Stimulated activated CD4-positive, alpha-beta T cell treated with anti-CD3 and anti-CD28 coated beads, Interleukin-2, amount 100 ng/mL, for 4 hours (primary cell): Measurements from ENCODE around the gene BFSP1.

ENCODE experiments used
- DNase-seq: peaks from one replicate; pipeline ENCODE4 v3.0.0-alpha.2; 2020; ENCODE audit warnings: low read depth

BFSP1 gene

DNA sequence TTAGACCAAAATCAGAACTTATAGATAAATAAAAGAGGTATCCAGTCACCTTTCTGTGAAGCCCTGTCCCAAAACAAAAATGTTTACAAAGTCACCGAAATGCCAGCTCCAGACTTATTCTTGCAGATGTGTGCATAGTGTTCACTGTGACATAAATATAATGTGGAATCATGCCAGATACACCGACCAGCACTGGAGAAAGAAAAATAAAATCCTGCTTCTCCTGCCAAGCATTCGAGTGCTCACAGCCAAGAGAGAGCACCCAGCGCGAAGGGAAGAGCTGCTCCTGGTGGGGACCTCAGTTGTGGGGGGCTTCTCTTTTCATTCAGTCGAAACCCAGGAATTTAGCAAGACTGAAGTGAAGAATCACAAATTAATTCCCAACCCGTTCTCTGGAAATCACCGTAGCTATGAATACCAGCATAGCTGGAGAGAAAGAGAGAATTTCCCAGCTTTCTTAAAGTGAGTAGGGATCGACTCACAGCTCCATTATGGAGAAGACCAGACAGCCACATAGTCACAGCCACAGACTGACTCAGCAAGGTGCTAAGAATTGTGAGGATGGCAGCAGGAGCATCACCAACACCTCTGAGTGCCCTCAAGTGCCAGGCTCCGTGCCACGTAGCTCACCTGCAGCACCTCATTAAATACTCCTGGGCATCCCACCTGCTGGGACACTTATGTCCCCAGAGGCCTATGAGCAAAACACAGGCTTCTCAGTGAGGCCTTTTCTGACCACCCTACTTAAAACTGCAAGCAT, 33.2 kb downstream of the BFSP1 start:
- DNase-seq, result no peak

DNA sequence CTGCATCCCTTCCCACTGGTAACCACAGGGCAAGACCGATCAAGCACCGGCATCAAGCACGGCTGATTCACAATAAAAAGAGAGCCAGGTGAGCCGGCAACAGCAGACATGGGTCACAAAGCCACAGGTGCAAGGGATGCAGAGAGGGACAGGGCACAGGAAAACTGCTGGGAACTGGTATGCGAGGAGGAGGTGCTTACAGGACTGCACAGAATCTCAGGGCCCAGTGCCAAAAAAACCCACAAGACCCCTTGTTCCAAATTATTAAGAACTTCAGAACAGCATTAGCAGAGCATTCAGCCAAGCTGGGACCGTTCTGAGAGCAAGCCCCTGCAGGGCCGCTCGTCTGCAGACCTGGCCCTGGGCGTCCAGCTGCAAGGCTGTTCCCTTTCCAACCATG, 35.4 kb downstream of the BFSP1 start:
- no peak for DNase-seq

DNA sequence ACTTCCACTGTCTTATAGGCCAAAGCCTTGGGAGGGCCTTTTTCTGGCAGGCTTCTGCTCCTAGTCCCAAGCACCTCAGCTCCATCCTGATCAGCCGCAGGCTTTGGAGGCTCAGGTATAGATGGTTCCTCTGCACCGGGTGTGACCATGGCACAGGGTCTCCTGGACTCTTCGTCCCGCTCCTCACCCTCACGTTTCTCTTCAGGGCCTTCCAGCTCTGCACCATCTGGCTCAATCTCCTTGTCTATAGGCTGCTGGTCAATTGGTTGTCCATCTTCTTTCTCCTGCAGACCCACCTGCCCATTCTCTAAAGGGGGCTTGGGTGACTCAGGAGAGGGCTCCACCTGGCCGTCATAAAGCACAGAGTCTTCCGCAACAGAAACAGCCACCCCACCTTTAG, 37.0 kb downstream of the BFSP1 start:
- DNase-seq, result no peak

DNA sequence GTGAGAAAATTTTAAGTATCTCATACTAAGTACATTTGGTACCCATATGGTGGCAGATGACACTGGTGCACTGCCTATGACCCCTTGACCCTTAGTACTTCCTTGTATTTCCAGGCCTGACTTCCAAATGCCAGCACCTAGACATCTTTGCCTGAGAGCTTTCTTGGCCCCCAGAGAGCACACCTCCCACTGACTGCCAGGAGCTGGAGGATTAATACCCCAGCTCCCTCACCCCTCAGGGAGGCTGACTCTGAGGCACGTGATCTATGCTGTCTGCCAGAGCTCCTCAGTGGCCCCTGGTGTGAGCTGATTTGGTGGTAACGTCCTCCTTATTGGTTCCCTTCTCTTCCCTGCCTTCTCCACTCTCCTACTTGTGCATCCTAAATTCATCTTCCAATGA, 38.0 kb downstream of the BFSP1 start:
- DNase-seq, result no peak

DNA sequence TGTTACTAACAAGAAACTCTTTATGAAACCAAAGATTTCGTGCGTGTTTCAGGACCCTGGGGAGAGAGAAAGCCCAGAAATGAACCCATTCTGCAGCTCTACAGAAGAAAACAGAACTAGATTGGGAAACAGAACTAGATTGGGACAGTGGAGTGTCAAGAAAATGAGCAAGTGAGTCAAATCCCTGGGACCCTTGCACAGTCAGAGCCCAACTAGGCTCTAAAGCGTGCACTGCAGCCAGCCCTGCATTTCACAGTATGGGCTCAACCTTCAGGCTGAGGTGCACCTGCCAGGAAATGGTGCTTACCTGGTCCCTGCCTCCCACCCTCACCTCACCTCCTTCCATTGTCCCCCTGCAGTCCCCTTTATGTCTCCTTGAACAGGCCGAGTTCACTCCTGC, 39.7 kb downstream of the BFSP1 start:
- no peak for DNase-seq

DNA sequence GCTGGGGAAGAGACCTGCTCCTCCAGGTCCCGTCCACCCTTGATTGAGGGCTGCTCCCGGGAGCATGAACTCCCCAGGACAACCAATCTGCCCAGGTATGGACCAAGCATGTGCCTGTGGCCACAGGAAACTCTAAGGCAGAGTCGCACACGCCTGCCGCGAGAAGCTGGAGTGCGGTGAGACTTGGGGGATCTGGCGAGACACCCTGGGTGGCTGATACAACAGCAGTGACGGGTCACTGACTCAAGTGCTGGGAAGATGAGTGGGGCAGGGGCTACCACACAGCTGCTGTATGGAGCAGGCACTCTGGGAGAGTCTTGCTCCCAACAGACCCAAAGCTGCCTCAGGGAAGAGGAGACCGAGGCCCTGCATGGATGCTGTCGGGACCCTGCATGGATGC, 40.1 kb downstream of the BFSP1 start:
- no peak for DNase-seq

DNA sequence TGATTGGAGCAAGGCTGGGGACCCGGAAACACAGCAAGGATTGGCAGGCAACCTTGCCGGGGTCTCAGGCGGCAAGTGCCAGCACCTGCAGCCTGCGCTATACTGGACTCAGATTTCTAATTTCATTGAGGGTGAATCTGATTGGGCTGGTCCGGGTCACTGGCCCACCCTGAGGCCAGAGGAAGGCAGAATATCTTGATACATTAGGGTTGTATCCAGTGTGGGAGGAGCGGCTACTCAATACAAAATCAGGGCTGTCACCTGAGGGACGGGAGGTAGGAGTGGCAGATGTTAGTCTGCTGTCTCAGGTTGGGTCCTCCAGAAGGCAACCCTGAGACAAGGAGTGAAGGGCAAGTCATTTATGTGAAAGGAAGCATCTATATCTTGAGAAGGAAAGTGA, 40.7 kb downstream of the BFSP1 start:
- DNase-seq, result no peak

DNA sequence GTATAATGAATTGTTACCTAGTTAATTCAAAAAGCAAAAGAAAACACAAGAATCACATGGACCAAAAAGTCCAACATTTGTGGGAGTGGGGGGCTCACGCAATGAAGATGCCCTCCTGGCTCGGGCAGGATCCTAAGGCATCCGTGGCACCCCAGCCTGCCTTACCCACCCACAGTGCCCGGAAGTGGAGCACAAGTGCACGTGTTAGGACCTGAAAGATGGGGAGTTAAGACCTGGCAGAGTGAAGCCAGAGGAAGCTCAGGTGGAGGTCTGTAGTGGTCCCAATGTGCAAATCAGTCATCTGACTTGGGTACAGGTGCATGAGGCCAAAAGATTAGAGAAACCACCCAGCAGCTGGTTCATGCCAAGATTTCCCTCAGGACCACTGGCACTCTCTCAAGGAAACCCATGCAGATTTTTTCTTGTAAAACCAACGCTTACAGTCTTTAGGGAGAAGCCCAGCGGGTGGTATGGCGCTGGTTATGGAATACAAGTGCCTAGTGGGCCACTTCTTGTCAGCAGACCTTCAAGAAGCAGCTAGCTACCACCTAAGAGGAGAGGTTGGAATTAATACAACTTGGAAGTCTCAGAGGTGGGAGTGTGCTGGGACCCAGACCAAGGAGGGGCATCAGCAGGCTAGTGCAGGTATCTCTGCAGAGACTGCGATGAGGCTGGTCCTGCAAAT, 42.1 kb downstream of the BFSP1 start:
- DNase-seq, result no peak

DNA sequence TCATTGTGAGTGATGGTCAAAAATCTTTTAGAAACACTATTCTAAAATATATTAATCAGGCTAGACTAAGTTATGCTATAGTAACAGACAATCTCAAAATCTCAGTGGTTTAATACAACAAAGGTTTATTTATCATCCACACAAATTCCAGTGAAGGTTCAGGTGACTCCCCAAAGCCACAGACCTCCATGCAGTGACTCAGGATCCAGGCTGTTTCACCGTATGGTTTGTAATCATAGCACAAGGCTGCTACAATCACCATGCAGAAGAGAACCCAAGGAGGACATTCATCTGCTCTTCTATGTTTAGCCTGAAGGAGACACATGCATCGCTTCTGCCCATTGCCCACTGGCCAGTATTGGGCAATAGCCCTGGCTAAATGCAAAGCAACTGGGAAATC, 46.2 kb downstream of the BFSP1 start:
- DNase-seq, result no peak

DNA sequence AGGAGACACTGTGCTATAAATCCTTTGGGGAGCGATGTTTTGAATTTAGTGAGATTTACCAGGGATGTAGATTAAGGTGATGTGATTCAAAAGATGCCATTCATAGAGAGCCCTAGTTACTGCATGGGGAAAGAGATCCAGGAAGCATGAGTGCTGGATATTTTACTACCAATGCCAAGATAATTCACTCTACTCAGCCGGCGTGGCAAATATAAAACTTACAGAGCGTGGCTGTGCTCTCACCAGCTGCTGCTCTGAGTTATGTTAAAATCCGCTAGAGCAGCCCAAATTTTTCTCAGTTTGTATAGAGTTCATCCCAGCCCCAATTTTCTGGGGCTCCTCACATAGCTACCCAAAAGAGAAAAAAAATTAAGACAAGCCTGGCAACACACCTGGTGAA, 48.6 kb downstream of the BFSP1 start:
- no peak for DNase-seq

DNA sequence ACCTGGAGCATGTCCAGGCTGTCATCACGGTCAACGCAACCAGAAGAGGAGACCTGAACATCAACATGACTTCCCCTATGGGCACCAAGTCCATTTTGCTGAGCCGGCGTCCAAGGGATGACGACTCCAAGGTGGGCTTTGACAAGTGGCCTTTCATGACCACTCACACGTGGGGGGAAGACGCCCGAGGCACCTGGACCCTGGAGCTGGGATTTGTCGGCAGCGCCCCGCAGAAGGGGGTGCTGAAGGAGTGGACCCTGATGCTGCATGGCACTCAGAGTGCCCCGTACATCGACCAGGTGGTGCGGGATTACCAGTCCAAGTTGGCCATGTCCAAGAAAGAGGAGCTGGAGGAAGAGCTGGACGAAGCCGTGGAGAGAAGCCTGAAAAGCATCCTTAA, 49.5 kb downstream of the BFSP1 start:
- DNase-seq, result no peak

DNA sequence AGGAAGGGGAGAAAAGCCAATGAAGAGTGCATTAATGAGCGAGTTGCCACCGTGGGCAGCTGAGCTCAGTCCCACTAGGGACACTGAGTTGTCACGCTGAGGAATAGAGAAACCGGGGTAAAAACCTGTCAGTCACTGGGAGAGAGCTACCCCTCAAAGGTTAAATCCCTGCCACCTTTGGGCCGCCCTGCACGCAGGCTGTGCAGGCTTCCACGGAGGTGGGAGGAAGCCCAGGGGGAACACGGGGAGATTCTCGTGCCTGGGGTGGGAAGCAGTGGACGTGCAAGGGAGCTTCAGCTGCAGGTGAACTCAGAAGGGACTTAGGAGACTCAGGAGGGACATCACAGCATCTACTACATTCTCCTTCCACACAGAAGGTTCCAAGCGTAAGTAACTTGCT, 50.5 kb downstream of the BFSP1 start:
- no peak for DNase-seq

DNA sequence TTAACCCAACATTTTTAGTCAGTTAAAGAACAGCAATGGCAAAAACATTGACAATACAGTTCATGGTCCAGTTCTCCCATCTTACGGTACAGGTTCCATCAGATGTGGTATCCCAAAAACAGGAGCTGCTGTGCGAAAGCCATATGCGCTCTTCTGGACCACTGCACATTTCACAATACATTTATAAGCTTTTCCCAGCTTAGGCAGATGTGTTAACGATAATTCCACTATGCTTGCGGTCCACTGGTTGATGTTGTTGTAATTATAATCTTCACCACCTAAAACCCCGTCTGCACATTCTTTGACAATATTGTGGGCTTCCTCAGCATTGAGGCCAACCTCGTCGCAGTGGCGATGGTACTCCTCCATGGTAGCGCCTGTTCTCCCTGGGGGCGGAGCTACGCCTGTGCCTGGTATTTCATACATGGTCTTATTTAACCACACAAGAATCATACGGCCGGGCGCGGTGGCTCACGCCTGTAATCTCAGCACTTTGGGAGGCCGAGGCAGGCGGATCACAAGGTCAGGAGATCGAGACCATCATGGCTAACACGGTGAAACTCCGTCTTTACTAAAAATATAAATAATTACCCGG, 52.0 kb downstream of the BFSP1 start:
- DNase-seq, result no peak

DNA sequence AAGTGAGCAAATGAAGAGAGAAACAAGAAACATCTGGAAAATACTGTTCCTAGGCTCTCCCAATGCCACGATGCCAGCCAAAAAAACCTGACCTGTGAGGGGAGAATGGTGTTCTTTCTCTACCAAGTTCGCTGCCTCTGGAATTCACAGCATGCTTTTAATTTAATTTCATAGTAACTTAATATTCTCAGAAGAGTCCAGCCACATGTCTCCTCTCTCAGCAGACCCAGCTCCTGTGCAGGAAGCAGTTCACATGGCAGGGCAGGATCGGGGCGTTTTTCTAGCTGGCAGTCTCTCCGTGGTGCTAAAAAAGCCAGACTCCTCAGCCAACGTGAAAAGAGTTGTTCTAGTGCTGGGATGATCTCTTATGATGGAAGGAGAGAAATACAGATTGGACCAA, 57.5 kb downstream of the BFSP1 start:
- no peak for DNase-seq

DNA sequence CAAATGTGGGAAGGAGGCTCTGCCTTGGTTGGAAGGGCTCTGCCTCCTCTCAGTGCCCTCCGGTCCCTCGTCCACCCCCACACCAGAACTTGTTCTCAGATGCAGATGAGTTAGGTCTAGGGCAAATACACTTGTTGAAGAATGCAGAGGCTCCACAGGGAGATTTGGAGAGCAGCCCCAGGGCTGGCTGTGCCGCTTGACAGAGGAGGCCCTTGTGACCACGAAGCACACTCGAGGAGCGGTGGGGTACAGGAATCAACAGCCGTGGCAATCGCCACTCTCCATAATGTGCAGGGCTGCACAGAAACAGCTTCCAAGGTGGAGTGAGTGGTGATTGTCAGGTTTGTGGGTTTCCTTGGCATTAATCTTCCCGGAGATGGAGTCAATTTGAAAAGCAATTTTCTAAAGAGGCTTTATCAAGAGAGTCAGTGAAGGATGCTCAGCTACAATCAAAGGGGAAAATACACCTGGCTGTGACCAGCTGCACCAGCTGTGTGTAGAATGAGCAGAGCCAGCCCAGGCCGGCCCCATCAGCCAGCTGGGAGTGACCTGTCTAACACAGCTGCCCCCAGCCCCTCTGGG, 59.5 kb downstream of the BFSP1 start:
- no peak for DNase-seq

DNA sequence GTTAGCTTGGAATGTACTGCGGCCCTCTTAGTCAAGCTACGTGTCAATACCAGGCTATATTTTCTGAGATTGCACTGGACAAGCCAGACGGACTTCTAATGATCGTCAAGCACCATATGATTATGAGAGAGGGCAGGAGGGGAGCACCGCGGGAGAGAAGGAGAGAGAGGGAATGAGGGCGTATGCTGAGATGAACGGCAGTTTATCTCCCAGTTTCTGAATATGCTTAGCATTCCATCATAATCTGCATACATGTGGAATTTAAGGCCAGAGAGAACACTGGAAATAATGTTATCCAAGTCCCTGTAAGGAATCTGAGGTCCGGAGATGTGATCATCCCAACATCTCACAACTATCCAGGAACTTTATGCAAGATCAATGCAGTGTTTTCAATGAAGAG, 60.2 kb downstream of the BFSP1 start:
- DNase-seq, result no peak

DNA sequence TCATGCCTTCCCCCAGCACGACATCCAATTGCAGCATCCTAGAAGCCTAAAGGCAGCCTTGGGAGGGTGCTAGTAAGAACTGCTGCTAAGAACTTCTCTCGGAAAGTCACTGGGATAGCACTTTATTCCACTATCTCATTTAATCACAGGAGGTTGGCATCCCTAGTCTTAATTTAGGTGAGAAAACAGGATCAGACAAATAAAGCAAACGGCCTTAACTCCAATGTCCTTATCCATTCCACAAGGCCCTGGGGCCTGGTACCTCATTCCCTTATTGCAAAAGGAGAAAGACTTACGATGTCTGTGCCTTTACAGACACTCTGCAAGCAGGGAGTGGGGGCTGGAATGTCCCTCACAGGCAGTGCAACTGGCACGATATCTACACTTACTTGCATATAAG, 60.7 kb downstream of the BFSP1 start:
- no peak for DNase-seq

DNA sequence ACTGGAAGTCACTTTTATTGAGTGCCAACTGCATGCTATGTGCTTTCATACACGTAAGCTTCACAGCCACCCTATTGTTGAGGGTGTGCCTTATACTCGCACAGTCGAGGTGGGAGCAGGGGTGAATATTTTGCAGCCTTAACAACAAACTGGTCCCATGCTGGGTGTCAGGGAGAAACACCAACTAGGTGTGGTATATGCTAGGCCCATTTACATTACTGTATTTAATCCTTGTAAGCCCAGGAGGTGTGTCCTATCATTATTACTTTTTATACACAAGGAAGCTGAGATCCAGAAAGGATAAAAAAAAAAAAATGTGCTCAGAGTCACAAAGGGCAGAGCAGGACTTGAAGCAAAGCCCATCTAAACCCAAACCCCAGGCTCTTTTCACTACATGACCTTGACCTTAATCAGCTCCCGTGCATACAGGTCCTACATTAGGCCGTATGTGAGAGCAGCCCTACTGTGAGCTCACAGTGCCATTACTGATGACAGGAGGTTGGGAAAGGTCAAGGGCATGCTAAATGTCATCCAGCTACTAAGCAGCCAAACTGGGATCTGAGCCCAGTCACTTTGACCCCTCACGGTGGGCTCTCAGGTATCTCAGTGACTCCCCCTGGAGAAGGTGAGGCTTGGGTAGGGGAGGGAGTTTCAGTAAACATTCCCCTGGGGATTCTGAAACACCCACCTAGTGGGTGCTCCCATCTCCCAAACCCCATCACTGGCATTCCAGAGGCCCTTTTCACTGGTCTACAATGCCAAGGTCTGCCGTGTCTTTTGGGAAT, 61.7 kb downstream of the BFSP1 start:
- DNase-seq, result no peak

DNA sequence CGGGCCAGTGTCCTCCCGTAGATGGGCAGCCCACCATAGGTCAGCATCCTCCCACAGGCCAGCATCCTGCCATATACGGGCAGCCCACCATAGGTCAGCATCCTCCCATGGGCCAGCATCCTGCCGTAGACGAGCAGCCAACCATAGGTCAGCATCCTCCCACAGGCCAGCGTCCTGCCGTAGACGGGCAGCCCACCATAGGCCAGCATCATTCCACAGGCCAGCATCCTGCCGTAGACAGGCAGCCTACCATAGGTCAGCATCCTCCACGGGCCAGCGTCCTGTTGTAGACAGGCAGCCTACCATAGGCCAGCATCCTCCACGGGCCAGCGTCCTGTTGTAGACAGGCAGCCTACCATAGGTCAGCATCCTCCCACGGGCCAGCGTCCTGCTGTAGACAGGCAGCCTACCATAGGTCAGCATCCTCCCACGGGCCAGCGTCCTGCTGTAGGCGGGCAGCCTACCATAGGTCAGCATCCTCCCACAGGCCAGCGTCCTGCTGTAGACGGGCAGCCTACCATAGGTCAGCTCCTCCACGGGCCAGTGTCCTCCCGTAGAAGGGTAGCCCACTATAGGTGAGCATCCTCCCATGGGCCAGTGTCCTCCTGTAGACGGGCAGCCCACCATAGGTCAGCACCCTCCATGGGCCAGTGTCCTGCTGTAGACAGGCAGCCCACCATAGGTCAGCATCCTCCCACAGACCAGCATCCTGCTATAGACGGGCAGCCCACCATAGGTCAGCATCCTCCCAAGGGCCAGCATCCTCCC, 62.9 kb downstream of the BFSP1 start:
- DNase-seq, result no peak

DNA sequence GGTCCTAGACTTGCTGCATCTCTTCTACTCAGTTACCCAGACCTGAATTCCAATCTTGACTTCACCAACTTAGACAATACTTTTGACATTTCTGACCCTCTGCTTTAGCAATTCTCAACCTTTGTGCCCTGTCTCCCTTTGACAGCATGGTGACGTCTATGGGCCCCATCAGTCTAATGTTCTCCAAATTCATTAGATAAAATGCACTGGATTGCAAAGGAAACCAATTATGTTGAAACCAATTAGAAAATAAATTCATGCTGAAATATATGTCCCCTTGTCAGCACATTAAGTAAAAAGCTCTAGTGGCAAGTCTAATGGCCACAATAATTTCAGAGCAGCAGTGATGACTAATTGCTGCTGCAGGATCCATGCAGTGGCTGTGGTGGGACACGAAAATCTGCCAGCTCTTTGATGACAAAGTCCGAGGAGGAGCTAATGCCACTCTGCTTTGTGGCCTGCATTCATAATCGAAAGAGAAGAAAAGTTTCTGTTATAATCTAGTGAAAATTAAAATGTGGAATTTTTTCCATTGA, 64.0 kb downstream of the BFSP1 start:
- DNase-seq, result no peak

DNA sequence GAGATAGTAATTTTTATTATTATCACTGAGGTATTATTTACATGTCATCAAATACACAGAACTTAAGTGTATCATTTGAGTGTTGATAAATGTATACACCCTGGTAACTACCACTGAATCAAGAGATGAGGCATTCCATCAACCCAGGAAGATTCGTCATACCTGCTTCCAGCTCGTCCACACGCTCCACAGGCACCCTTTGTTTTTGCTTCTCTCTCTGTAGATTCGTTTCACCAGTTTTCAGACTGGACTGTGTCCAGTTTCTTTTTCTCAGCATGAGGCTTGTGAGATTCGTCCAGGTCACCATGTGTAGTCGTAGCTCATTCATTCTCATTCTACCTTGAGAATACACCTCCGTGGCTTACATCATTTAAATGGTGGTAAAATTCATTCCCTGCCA, 64.5 kb downstream of the BFSP1 start:
- DNase-seq, result no peak
